Central memory CD4-positive, alpha-beta T cell (primary cell): ENCODE data around the gene GRIN3B.

Source experiments
- DNase-seq: peaks from one replicate; pipeline ENCODE4 v3.0.0; 2022

GRIN3B gene

DNA sequence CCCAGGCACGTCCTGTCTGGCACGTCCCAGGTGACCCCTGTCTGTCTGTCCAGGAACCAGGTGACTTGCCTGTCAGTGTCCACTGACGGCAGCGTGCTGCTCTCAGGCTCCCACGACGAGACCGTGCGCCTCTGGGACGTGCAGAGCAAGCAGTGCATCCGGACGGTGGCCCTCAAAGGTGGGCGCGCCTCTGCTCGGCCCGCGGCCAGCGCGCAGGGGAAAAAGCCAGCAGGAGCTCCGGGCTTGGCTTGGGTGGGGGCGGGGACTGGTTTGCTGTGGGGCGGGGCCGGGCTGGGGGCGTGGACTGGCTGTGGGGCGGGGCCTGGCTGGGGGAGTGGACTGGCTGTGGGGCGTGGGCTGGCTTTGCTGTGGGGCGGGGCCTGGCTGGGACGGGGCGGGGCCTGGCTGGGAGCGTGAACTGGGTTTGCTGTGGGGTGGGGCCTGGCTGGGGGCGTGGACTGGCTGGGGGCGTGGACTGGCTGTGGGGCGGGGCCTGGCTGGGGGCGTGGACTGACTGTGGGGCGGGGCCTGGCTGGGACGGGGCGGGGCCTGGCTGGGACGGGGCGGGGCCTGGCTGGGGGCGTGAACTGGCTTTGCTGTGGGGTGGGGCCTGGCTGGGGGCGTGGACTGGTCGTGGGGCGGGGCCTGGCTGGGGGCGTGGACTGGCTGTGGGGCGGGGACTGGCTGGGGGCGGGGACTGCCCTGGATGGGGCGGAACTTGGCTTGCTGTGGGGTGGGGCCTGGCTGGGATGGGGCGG is 8.9 kb upstream of the GRIN3B start:
- DNase-seq, result peak; percentile 42

DNA sequence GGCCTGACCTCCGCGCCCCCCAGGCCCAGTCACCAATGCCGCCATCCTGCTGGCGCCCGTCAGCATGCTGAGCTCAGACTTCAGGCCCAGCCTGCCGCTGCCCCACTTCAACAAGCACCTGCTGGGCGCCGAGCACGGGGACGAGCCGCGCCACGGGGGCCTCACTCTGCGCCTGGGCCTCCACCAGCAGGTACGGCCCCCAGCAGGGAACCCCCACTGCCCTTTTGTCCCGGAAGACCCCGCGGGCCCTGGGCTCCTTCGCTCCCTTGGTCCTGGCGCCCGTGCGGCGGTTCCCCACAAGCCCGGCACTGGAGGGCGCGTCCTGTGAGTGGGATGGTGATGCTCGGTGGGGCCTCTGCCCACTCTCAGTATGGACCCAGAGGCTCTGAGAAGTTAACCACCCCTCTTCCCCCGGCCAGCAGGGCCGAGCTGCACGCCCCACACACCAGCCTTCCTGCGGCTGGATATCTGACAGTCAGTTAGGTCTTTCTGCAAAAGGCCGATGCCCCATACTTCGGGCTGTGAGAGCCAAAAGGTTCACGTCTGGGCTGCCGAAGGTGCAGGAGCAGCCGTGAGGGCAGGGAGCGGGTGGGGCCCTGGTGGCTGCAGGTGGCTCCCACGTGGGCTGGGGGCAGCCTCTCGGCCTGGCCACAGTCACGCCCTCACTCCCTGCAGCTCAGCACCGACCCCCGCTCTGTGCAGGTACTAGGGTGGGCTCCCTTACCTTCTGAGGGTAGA is 8.1 kb upstream of the GRIN3B start:
- no peak for DNase-seq

DNA sequence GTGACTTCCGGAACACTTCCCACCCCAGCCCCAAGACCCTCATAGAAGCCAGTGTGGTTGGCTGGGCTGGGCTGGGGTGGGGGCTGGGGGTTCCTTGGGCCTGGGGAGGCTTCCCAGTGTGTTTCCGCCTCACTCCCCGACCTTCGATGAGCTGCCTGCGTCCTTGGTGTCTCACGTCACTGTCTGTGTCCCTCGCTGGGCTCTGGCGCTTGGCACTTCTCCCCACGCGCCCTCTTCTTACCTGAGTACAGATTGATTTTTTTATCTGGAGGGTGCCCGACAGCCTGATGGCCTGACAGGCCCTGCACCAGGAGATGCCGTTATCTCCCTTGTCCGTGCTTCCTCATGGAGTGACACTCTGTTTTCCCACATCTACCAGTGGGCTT is 7.6 kb upstream of the GRIN3B start:
- DNase-seq, result no peak

DNA sequence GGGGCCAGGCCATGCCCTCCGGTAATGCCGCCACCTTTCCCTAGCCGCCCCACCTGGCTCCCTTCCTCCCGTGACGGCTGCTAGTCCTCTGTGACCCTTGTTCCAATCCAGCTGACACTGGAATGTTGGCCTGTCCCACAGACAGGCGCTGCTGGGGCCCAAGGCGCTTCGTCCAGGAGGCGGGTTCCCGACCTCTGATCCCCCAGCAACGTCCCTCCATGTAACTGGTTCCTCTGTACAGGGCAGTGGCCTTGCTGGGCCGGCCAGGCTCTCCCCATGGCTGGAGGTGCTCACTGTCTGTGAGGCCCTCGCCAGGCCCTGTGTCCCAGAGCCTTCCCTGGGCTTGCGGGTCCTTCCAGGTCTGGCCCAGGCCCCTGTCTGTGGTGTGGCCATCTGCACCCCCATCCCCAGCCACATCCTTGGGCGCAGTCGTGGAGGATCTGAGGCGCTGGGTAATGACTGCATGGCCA is 6.8 kb upstream of the GRIN3B start:
- DNase-seq, result no peak

DNA sequence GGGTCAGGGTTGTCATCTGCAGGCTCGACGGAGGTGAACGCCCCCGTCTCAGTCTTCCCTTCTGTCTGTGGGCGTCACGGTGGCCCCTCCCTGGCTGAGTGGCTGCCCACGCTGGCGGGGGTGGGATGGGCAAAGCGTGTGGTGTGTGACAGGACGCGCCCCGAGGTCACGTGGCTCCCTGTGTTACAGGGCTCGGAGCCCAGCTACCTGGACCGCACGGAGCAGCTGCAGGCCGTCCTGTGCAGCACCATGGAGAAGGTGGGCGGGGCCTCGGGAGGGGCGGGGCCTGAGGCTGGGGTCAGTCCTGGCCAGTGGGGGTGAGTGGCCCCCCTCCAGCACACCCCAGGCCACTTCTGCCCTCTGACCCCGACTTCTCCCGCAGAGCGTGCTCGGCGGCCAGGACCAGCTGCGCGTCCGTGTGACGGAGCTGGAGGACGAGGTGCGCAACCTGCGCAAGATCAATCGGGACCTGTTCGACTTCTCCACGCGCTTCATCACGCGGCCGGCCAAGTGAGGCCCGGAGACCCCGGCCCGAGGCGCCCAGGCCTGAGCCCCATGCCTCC is 6.3 kb upstream of the GRIN3B start:
- no peak for DNase-seq

DNA sequence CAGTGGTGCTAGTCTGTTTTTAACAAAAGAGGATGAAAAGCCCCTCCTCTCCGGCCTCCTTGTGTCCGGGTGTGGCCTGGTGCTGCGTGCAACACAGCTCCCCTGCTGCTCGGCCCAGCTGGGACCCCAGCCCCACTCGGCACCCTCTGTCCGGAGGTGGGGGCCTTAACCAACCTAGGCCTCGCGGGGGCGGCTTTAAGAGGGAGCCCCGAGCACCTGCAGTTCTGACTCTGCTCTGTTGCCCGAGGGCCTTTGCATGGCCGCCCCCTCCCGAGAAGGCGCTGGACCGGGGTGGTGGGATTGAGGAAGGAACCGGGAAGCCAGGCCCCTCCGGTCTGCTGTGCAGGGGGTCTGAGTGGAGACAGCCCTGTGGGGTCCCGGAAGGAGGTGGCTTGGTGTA is 5.7 kb upstream of the GRIN3B start:
- no peak for DNase-seq

DNA sequence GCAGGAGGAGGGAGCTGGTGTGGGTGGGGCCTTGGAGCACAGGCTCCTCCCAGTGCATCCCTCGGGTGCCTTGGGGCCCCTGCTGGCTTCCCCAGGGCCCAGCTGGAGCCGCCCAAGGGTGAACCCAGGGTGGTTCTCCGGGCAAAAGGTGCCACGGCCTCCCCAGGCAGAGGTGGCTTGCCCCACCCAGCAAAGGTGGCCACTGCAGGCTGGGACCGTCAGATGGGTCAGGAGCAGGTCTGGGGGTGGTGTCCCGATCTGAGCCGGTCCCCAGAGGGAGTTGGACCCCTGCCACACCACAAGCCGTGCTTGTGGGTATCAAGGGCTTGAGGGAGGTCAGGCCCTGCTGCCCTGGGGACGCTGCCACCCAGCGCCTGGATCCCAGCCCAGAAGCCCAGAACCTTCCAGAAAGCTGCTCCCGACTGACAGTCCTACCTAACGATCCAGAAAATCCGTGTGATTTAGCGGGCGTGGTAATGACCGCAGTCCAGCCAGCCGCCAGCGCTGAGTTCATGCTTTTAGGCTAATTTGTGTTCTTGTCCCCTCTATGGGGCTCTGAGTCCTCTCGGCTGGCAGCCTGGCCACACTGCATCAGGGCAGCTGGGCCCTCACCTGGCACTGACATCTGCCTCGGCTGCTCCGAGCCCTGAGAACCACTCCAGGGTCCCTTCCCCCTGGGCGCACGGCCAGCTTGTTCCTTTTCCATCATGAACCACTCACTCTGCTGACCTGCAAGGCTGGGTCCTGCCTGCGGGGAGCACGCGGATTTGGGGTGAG is 5.0 kb upstream of the GRIN3B start:
- no peak for DNase-seq

DNA sequence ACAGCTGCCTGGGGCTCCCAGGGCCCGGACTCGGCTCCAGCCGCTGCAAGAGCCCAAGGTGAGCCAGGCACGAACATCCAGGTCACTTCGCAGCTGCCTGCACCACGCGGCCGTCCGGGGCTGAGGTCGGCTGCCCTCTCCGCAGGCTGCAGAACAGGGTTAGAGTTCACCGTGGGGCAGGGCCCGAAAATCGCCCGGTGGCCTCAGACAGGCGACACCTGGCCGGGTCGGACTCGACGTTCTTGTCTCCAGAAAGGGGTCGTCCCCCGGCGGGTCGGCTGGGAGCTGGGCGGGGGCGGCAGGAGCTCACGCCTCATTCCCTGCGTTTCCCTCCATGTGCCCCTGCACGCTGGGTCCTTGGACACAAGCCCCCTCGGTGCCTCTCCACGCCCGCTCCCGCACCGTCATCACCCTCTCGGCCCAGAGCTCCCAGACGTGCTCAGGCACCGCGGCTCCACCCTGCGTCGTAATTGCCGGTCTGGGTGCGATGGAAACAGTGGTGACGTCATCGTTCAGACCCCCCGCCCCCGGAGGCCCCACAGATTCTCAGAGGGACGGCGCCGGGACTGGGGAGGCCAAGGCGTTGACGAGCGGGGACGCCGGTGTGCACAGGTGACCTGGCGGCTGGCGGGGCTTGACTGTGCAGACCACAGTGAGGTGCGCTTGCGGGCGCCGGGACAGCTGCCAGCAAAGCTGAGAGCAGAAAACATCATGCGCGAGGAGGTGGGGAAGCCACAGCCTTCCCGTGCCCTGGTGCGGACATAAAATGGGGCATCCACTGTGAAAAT is 4.0 kb upstream of the GRIN3B start:
- DNase-seq, result peak; percentile 89

DNA sequence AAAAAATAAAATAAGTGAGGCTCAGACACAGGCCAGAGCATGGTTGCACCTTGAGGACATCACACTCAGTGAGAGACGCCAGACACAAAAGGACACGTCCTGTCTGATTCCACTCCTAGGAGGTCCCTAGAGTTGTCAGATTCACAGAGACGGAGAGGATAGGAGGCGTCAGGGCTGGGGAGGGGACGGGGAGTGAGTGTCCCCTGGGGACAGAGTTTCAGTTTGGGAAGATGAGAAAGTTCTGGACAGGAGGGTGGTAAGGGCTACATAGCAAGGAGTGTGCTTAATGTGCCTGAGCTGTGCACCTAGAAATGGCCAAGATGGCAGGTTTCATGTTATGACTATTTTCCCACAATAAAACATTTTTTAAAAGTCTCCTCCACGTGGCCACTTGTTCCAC is 2.2 kb upstream of the GRIN3B start:
- no peak for DNase-seq

DNA sequence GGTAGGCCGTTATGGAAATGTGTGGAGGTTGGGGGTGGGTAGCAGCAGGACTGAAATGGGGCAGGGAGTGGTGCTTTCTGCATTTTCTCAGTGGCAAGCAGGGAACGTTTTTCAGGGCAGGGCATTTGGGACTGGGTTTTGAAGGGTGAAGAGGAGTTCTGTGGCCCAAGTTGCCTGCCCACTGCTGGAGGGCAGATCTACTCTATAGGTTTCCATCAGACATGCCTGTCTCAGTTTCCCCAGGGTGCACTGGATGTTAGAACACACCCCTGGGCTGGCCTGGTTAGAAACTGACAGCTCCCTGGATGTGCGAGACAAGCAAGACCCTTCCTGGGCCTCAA is 870 bp upstream of the GRIN3B start:
- DNase-seq, result no peak

DNA sequence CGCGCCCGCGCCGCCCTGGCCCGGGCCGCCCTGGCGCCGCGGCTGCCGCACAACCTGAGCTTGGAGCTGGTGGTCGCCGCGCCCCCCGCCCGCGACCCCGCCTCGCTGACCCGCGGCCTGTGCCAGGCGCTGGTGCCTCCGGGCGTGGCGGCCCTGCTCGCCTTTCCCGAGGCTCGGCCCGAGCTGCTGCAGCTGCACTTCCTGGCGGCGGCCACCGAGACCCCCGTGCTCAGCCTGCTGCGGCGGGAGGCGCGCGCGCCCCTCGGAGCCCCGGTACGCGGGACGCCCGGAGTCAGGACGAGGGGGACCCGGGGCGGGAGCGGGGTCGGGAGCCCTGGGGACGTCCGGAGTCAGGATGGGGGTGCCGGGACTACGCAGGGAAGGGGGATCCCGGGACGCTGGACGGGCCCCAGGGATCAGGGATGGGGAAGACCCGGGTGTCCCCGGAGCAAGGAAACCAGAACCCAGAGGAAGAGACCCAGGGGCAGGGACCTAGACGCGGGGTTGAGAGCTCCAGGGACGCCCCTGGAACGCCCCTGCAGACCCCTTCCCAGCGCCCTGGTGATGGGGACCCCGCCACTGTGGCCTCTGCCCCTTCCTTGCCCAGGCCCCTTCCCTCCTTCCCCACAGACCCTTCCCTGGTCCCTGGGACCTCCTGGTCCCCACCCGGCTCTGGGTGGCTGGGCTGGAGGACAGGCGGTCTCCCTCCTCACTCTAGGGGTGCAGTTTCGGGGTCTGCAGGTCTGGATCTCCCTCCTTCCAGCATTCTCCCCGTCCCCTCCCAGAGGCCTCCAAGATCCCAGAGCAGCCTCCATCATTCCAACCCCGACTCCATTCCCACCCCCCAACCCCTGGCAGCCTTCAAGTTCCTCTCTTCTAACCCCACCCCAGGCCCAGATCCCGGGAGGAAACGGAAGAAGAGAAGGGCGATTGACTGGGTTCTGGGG is 645 bp downstream of the GRIN3B start:
- no peak for DNase-seq

DNA sequence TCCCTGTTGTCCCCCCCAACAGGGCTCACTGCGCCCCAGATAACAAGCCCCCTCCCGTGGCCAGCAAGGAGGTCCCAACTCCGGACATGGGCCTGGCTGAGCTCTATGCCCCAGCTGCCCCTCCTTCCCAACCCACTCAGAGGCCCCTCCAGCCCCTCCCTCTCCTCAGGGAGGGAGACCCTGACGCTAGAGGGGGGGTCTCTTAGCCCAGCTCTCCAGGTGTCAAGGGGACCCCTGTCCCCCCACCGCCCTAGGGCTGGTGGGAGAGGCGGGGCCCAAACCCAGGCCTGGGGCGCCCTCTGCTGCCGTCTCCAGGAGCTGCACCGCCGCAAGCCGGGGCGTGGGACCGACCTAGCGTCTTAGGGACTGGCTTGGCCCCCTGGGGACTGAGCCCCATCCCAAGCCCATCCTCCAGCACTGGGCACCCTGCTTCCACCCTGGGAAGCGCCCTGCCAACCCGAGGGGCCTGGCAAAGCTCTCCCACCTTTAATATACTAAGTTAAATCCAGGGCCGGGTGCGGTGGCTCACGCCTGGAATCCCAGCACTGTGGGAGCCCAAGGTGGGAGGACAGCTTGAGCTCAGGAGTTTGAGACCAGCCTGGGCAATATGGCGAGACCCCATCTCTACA is 1.4 kb downstream of the GRIN3B start:
- DNase-seq, result peak; percentile 55

DNA sequence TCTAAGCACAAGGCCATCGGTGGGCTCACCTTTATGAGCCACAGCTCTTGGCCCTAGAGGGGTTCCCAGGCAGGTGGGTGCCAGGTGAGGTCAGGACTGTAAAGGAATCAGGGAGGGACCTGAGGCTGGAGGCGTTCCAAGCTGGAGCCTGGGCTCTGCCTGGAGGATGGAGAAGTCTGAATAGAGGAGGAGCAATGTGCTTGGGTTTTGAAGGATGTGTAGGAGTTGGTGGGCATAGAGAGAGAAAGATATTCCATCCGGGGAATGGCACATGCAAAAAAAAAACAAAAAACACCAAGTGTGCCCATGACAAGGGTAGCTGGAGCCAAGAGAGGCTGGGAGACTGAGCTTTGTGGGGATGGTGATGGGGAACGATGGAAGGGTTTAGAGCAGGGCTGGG is 2.4 kb downstream of the GRIN3B start:
- DNase-seq, result no peak

DNA sequence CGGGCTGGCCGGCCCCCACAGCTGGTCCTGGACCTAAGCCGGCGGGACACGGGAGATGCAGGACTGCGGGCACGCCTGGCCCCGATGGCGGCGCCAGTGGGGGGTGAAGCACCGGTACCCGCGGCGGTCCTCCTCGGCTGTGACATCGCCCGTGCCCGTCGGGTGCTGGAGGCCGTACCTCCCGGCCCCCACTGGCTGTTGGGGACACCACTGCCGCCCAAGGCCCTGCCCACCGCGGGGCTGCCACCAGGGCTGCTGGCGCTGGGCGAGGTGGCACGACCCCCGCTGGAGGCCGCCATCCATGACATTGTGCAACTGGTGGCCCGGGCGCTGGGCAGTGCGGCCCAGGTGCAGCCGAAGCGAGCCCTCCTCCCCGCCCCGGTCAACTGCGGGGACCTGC is 3.1 kb downstream of the GRIN3B start:
- DNase-seq, result no peak

DNA sequence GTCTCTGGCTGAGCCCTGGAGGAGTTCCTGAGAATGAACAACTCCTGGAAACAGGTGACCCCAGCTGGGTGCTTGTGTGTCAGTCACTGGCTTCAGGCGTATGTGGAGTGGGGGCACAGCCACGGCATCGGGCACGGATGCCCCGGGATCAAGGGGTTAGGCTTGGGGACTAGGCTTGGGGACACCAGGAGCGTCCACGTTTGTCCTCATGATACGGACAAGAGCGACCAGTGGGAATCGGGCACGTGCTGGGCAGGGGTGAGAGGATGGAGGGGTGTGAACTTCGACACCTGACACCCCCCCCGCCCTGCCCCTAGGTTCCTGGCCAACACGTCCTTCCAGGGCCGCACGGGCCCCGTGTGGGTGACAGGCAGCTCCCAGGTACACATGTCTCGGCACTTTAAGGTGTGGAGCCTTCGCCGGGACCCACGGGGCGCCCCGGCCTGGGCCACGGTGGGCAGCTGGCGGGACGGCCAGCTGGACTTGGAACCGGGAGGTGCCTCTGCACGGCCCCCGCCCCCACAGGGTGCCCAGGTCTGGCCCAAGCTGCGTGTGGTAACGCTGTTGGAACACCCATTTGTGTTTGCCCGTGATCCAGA is 4.1 kb downstream of the GRIN3B start:
- DNase-seq, result no peak

DNA sequence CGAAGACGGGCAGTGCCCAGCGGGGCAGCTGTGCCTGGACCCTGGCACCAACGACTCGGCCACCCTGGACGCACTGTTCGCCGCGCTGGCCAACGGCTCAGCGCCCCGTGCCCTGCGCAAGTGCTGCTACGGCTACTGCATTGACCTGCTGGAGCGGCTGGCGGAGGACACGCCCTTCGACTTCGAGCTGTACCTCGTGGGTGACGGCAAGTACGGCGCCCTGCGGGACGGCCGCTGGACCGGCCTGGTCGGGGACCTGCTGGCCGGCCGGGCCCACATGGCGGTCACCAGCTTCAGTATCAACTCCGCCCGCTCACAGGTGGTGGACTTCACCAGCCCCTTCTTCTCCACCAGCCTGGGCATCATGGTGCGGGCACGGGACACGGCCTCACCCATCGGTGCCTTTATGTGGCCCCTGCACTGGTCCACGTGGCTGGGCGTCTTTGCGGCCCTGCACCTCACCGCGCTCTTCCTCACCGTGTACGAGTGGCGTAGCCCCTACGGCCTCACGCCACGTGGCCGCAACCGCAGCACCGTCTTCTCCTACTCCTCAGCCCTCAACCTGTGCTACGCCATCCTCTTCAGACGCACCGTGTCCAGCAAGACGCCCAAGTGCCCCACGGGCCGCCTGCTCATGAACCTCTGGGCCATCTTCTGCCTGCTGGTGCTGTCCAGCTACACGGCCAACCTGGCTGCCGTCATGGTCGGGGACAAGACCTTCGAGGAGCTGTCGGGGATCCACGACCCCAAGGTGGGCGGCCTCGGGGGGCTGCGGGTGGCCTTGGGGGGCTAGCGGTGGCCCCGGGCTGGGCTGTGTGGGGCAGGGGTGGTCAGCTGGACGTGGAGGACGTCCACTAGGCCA is 4.8 kb downstream of the GRIN3B start:
- DNase-seq, result no peak

DNA sequence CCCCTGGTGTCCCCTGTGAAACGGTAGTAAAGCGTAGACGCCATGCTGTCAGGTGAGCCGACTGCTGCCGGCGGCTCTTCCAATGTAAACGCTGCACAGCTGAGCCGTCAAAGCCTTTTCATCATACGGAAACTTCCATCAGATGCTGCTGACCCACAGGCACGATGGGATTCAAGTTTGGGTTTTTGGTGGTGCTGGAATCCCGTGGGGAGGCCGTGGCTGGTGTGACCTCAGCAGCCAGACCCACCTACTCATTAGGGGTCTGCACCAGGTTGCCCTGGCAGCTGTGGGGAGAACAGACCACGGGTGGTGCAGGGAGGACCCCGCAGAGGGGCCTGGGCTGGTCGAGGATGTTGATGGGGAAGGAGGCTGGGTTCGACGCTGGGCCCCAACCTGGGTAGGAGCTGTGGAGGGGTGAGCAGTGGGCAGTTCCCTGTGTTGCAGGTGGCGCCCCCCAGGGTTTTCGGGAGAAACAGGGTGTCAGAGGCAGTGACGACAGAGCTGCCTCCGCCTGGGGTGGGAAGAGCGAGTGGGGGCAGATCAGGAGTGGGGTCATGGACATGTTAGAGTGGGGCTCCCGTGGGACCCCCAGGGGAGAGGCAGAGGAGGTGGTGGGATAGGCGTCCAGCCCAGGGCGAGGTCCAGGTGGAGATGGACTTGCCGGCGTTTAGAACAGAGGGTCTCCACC is 6.6 kb downstream of the GRIN3B start:
- DNase-seq, result no peak

DNA sequence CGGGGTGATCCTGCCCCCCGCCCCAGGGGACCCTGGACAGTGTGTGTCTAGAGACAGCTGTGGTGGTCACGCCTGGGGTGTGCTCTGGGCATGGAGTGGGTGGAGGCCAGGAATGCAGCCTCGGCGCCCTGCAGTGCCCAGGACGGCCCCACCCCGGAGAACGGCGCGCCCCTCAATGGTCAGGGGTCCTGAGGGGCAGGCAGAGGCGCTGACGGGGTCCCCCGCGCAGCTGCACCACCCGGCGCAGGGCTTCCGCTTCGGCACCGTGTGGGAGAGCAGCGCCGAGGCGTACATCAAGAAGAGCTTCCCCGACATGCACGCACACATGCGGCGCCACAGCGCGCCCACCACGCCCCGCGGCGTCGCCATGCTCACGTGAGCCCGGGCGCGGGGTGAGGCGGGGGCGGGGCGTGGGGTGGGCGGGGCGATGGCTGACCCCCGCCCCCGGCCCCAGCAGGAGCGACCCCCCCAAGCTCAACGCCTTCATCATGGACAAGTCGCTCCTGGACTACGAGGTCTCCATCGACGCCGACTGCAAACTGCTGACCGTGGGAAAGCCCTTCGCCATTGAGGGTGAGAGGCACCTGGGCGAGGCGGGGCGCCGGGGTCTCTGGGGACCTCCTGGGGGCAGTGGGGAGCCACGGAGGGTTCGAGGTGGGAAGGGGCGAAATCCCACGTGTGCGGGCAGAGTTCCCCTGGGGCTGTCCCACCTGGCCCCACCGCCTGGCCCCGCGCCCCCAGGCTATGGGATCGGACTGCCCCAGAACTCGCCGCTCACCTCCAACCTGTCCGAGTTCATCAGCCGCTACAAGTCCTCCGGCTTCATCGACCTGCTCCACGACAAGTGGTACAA is 7.4 kb downstream of the GRIN3B start:
- DNase-seq, result no peak
